Glutamatergic neuron (in vitro differentiated cells): ENCODE data around the gene OR4E1. TPM values are rescaled to one million over a fixed set of nuclear protein-coding genes. Genes with fewer than 3 reads are reported as not detected.

Source experiments
- DNase-seq: peaks from one replicate; pipeline ENCODE4 v3.0.0; 2022
- H3K27ac Mint-ChIP-seq: one replicate; pipeline ENCODE4 v1.8.0; 2020; ENCODE audit warnings: mild to moderate bottlenecking, mixed read lengths, inconsistent platforms; ENCODE audit not compliant: unreplicated experiment
- H3K27me3 Mint-ChIP-seq: one replicate; pipeline ENCODE4 v1.8.0; 2020; ENCODE audit warnings: mild to moderate bottlenecking, moderate library complexity, mixed read lengths, inconsistent platforms; ENCODE audit not compliant: unreplicated experiment
- H3K36me3 Mint-ChIP-seq: one replicate; pipeline ENCODE4 v1.8.0; 2020; ENCODE audit warnings: mild to moderate bottlenecking, mixed read lengths, inconsistent platforms; ENCODE audit not compliant: unreplicated experiment
- H3K4me1 Mint-ChIP-seq: one replicate; pipeline ENCODE4 v1.8.0; 2020; ENCODE audit warnings: mild to moderate bottlenecking, low read depth, mixed read lengths, inconsistent platforms; ENCODE audit not compliant: unreplicated experiment
- H3K4me3 Mint-ChIP-seq: one replicate; pipeline ENCODE4 v1.8.0; 2020; ENCODE audit warnings: mild to moderate bottlenecking, mixed read lengths, inconsistent platforms; ENCODE audit not compliant: unreplicated experiment
- H3K9me3 Mint-ChIP-seq: one replicate; pipeline ENCODE4 v1.8.0; 2020; ENCODE audit warnings: mild to moderate bottlenecking, moderate library complexity, mixed read lengths, inconsistent platforms; ENCODE audit not compliant: unreplicated experiment
- total RNA-seq: library from RNA; stranded (reverse); fragmentation: NEBNext Ultra II Directional; extraction: Animal tissue kit (Norgen Biotek cat#: 25700); gene quantifications from one replicate; pipeline ENCODE4 v1.2.1, GENCODE V29; 2021; ENCODE audit not compliant: unreplicated experiment
- TF ChIP-seq, protein P1 (sequence below): fragments of 200-600 bp; sonication (generic); IDR thresholded peaks from one replicate; pipeline ENCODE4 v1.5.0; 2021; ENCODE audit not compliant: partially characterized antibody, unreplicated experiment

OR4E1 gene
- total RNA-seq, 1 donor from 2014 or later: not detected

DNA sequence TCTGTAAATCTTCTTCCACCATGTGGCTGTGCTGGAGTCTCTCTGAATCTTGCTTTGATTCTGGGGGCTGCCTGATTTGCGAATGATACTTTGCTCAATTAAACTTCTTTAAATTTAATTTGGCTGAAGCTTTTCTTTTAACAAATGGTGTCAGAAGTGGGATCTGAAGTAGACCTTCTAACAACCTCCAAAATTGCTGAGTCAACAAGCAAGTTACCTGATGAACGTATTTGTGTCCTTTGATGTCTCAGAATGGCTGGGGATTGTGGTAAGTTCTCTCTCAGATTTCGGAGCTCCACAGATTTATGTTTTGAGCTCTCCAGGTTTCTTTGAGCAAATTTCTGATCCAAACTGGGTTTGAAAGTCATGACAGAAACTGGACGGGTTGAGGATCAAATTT, 1.9 kb upstream of the OR4E1 start:
- H3K4me1 Mint-ChIP-seq: no peaks in the 10 kb centered on the region
- no peak for DNase-seq
- no peak overlapping the region for H3K27ac Mint-ChIP-seq
- H3K27me3 Mint-ChIP-seq: no peaks in the 10 kb centered on the region
- H3K9me3 Mint-ChIP-seq: no peaks in the 10 kb centered on the region
- H3K4me3 Mint-ChIP-seq: no peak overlapping the region
- TF ChIP-seq, protein P1, sequence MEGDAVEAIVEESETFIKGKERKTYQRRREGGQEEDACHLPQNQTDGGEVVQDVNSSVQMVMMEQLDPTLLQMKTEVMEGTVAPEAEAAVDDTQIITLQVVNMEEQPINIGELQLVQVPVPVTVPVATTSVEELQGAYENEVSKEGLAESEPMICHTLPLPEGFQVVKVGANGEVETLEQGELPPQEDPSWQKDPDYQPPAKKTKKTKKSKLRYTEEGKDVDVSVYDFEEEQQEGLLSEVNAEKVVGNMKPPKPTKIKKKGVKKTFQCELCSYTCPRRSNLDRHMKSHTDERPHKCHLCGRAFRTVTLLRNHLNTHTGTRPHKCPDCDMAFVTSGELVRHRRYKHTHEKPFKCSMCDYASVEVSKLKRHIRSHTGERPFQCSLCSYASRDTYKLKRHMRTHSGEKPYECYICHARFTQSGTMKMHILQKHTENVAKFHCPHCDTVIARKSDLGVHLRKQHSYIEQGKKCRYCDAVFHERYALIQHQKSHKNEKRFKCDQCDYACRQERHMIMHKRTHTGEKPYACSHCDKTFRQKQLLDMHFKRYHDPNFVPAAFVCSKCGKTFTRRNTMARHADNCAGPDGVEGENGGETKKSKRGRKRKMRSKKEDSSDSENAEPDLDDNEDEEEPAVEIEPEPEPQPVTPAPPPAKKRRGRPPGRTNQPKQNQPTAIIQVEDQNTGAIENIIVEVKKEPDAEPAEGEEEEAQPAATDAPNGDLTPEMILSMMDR: no peak
- H3K36me3 Mint-ChIP-seq: no peaks in the 10 kb centered on the region

DNA sequence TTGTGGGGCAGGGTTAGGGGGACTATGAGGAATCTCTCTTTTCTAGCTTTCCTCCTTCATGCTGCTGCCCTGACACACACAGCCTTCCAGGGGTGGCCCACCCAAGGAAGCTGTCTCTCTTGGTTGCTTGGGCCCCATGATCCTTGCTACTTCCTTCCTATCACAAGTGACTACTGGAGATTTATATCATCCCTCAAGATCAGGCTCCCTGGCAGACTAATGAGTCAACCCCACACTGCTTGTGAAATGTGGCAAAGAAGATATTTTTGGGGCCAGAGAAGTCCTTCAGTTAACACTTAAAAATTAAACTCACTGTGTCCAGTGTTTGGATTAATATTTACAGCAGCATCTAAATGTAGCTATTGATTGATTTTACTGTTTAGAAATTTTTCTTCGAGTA, 1.5 kb downstream of the OR4E1 start:
- Mint-ChIP-seq H3K4me3 (no peak overlapping the region), H3K27me3 (no peaks in the 10 kb centered on the region), H3K4me1 (no peaks in the 10 kb centered on the region), H3K27ac (no peak overlapping the region), H3K36me3 (no peaks in the 10 kb centered on the region), H3K9me3 (no peaks in the 10 kb centered on the region)
- DNase-seq: no peak
- TF ChIP-seq, protein P1: no peak

DNA sequence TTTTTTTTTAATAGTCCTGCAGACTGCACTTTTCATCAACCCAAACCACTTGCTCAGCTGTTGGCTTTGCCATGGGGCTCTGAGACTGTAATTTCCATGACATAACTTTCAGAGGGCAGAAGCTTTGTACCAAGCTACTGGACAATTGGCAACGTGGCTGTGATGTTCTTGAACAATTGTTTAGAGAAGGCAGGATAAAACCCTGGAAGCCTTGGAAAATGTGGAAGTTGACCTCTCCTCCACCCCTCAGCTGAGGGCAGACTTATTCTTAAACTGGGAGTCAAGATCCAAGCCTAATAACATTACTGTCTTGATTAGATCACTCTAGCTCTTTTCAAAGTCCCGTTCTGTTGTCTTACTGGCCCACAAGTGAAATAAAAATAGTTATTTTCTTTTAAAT, 2.2 kb downstream of the OR4E1 start:
- Mint-ChIP-seq H3K9me3 (no peaks in the 10 kb centered on the region), H3K27me3 (no peaks in the 10 kb centered on the region), H3K36me3 (no peaks in the 10 kb centered on the region), H3K27ac (no peak overlapping the region), H3K4me3 (no peak overlapping the region), H3K4me1 (no peaks in the 10 kb centered on the region)
- TF ChIP-seq, protein P1: no peak
- no peak for DNase-seq

DNA sequence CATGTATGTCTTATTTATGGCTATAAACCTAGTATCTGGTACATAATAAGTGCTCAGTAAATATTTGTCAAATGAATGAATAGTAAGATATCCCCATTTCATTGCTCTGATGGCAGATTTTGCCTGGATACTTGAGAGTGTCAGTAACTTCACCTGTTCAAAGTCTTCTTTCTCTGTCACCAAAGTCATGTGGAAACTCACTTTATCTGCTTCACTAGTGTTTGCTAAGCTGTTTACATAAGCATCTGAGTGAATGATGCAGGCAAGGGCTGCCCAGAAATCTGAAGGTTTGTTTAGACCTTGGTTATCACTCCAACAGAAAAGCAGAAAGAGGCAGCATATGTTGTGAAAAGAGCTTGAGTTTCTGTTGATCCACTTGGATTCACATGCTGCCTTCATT, 4.3 kb downstream of the OR4E1 start:
- DNase-seq: no peak
- H3K27me3 Mint-ChIP-seq: no peaks in the 10 kb centered on the region
- H3K4me3 Mint-ChIP-seq: no peak overlapping the region
- H3K36me3 Mint-ChIP-seq: no peaks in the 10 kb centered on the region
- no peak overlapping the region for H3K27ac Mint-ChIP-seq
- no peaks in the 10 kb centered on the region for H3K9me3 Mint-ChIP-seq
- TF ChIP-seq, protein P1: no peak
- no peaks in the 10 kb centered on the region for H3K4me1 Mint-ChIP-seq

DNA sequence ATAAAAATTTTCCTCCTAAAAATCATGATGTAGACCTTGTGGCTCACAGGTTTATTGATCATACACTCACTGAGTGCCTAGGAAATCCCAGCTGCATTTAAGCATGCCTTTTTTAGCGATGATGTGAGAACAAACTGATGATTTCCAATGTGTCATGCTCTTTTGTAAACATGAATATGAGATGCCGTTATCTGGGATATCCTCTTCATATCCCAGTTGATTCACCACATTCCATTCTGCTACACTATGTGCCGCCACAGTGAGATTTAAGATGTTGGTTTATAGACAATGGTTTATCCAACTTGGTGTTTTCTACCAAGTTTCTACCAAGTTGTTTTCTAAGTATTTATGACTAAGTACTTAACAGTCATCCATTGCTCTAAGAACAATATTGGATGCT, 5.2 kb downstream of the OR4E1 start:
- Mint-ChIP-seq H3K4me1 (no peaks in the 10 kb centered on the region), H3K9me3 (no peaks in the 10 kb centered on the region), H3K27me3 (no peaks in the 10 kb centered on the region), H3K4me3 (no peak overlapping the region), H3K36me3 (no peaks in the 10 kb centered on the region), H3K27ac (no peak overlapping the region)
- no peak for DNase-seq
- TF ChIP-seq, protein P1: no peak
